ENCODE results near the gene IFRD2.

IFRD2 gene, protein sequence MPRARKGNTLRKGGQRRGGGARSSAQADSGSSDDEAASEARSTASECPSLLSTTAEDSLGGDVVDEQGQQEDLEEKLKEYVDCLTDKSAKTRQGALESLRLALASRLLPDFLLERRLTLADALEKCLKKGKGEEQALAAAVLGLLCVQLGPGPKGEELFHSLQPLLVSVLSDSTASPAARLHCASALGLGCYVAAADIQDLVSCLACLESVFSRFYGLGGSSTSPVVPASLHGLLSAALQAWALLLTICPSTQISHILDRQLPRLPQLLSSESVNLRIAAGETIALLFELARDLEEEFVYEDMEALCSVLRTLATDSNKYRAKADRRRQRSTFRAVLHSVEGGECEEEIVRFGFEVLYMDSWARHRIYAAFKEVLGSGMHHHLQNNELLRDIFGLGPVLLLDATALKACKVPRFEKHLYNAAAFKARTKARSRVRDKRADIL

DNA sequence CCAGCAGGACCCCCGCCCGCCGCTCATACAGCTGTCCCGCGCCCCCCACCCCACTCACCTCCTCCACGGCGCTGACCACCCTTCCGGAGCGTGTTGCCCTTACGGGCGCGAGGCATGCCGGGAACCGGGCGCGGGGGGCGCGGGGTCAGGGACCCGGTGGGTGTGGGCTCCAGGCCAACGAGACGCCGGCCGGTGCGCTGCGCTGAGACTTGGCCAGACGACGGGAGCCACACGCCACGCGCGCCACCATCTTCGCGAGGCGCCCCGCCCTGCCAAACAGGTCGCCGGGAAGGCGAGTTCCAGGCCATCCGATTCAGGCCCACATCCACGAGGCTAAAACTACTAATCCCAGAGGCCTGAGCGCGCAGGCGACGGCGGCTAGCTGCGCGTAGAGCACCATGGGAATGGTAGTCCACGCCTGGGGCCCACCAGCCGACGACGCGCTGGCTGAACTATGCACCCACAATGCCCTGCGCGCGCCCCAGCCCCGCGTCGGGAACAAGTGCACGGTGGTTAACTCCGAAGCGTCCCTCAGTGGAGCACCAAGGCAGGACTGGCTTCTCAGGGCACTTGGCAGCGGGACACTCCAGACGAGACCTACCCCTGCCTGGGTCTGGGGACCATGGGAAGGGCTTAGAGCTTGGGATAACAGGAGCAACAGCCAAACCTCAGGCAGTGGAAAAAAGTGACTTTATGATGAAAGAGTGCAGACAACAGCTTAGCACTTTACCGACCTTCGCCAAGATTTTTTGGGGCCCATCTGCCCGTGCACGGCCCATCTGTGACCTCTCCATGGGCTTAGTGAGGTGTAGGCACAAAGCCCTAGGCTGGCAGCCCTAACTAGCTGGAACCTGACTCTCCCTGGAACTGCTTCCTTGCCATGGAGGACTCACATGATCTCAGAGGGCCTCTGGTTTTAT is at the start of gene IFRD2:
Gene IFRD2 (minus strand): TSS at position 271 of the 920 bp plus-strand sequence. CDS start 155 bp downstream, at position 116.
- peak; percentile 74 to 95 for DNase-seq

DNA sequence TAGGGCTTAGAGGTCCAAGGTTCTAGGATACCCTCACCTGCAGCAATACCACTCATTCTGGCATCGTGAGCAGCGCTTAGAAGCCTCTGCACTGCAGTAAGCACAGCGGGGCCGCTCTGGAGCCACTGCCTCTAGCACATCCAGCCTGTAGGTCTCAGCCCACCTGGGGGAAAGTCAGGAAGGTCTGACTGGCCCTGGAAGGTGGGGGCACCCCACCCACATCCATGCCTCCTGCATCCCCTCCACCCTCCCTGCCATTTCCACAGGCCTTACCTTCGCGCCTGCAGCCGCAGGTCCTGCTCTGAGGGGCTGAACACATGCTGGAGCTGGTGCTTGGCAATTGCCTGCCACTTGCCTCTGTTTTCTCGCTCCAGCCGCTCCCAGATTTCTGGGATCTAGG is 49.3 kb upstream of the IFRD2 start:
- DNase-seq: no peak

DNA sequence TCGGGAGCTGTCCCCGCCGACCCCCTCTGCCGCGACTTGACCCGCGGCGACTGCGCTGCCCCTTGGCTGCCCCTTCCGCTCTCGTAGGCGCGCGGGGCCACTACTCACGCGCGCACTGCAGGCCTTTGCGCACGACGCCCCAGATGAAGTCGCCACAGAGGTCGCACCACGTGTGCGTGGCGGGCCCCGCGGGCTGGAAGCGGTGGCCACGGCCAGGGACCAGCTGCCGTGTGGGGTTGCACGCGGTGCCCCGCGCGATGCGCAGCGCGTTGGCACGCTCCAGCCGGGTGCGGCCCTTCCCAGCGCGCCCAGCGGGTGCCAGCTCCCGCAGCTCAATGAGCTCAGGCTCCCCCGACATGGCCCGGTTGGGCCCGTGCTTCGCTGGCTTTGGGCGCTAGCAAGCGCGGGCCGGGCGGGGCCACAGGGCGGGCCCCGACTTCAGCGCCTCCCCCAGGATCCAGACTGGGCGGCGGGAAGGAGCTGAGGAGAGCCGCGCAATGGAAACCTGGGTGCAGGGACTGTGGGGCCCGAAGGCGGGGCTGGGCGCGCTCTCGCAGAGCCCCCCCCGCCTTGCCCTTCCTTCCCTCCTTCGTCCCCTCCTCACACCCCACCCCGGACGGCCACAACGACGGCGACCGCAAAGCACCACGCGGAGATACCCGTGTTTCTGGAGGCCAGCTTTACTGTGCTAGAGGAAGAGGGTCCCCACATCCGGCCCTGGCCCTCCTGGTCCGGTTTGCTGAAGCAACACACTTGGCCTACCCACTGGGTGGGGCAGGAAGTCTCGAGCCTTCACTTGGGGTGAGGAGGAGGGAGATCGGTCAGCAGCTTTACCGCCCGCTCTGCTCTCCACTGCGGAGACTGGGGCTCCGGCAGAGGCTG is 48.5 kb upstream of the IFRD2 start, which contains the start of gene RASSF1:
Gene RASSF1 (minus strand): TSS at position 389 of the 882 bp plus-strand sequence. CDS start 31 bp downstream, at position 358.
- DNase-seq: no peak

DNA sequence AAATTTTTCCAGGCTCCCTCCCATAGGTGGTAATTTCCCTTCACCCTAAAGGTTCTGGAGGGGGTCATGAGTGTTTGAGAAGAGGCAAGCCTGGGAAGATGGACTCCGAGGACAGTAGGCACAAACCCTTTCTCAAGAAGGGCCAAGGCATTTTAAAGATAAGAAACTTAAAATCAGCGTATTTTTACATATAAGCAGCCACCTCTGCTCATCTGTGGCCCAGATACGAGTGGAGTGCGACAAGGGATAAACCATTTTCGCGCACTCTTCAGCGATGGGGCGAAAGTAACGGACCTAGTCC is 47.9 kb upstream of the IFRD2 start:
- no peak for DNase-seq

DNA sequence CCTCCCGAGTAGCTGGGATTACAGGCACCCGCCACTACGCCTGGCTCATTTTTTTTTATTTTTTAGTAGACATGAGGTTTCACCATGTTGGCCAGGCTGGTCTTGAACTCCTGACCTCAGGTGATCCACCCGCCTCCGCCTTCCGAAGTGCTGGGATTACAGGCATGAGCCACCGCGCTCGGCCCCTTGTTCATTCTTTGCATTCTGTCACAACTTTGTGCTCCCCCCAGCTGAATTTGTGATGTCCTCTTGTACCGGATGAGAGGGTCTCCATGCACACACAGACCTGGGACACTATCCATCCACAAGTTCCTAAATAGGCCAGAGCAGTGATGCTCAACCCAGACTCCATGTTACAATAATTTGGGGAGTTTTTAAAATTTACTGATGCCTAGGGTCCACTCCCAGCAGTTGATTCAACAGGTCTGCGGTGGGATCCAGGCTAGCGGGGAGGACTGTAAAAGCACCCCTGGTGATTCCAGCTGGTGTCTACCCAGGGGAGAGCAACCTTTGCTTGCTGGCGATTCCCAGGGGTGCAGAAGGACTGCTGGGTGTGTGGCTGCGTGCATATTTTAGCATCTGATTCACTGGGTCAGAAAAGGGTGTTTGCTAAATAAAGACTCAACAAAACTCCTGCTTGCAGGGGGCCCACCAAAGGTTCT is 47.4 kb upstream of the IFRD2 start:
- no peak for DNase-seq

DNA sequence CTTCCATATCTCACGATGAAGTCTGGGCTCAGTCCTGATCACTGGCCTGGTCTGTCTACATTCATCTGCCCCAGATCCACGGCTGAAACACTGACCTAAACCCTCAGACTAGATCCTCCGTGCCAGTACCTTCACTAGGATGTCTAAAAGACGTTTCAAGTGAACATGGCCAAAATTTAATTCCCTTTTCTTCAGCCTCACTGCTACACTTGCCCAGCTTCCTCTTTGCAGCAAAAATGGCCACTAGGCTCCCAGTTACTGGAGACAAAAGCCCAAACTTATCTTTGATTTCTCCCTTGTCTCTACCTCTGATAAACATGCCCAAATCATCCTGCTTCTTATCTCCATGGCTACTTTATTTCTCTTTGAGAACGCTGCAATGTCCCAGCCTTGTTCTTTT is 46.7 kb upstream of the IFRD2 start:
- no peak for DNase-seq

DNA sequence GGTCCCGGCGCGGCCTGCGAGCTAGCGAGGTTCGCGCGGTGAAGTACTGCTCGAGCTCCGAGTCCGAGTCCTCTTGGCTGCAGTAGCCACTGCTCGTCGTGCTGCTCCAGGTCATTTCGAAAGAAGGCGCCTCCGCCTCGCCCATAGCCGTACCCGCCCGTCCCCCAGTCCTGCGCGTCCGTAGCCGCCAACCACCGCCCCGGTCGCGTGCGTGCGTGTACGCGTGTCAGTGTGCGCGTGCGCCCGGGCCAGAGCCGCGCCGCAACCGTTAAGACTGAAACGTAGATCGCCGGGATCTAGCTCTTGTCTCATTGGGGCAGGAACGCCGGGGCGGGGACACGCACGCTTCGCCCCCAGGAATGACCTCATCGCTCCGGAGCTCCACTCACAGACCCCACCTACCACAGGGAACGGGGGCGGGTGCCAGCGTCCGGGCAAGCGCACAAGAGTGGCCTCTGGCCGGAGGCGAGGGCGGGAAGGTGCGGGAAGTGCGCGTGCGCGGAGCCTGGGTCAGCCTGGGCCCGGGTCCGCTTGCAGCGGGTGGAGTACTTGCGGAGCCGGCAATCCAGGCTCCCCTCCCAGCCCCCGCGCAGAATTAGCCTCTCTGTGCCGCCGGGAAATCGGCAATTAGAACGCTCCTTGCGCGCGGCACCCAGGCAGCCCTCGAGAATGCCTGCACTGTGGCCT is 45.1 kb upstream of the IFRD2 start:
- DNase-seq: peak; percentile 80 to 95

DNA sequence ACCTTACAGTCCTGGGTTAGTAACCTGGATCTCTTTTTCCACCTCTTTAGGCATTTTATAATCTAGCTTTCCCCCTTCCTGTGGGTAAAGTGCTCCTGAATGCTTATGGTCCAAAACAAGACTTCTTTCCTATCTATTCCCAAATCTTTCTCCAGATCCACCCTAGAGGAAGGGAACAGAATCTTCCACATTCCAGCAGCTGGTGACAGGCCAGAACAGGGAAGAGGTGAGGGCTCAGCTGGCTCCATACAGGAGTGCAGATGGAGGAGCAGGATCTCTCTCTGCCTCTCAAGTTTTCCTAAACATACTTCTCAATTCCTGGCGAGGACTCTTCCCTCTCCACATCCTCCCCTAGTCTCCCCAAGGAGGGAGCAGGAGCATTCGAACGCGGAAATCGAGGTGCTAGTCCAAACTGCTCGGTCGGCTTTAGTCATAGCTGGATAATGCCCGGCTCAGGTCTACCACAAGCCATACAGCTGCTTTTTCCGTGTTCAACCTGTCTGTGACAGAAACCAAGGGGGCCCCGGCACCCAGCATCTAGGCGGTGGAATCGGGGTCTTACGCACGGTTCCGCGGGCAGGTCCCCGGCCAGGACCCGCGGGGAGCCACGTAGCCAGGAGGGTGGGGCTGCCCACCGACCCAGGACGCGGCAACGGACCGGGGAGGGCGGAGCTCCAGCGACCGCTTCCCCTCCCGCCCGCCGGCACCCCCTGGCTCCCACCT is 44.4 kb upstream of the IFRD2 start:
- no peak for DNase-seq

DNA sequence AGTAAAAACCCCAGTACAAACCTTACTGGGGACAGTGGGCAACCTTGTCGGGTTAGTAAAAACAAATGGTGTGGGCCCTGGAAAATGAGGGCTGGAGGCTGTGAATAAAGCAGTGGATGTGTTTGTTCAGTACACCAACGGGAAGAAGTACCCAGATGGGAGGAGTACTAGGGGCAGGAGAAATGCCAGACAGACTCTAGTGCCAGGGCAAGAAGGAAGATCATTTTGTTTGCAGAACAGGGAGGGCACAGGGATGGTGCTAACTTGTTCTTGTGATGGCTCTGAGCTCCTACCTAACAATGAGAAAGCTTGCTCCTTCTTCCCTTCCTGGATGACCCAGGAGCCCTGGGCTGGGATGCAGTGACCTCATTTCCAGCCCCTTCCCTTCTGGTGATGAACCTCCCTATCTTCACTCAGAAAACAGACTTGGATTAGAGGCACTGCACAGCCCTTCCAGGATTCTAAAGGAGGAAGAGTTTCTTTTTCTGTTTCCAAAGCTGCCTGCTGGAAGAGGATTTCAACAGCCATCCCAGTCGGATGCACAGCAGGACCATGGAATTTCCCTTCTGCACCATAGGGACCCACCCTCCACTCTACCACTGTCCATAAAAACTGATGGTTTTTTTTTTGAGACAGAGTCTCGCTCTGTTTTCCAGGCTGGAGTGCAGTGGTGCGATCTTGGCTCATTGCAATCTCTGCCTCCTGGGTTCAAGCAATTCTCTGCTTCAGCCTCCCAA is 42.3 kb upstream of the IFRD2 start:
- DNase-seq: no peak

DNA sequence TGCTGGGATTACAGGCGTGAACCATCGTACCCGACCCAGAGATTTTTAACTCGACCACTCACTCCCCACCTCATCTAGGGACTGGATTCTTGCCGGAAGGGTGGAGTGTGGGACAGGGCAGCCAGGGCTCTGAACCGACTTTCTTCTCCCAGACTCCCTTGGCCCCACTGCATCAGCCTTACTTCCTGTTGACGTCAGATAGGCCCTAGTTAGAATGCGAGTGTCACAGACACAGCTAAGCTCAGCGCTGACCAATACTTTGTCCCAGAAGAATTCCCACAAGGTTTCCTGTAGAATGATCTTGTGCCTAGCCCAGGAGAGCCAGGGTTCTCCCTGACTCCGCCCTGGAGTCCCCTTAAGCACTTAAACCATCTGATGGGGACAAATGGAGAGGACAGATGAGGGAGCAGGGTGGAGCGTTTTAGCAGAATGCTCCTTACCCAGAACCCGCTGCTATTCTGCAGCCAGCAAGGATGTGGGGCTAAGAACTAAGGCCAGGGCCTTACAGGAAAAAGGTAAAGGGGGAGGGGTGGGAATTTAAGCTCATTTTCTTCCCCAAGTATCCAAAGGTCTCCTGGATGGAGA is 41.6 kb upstream of the IFRD2 start:
- DNase-seq: no peak

DNA sequence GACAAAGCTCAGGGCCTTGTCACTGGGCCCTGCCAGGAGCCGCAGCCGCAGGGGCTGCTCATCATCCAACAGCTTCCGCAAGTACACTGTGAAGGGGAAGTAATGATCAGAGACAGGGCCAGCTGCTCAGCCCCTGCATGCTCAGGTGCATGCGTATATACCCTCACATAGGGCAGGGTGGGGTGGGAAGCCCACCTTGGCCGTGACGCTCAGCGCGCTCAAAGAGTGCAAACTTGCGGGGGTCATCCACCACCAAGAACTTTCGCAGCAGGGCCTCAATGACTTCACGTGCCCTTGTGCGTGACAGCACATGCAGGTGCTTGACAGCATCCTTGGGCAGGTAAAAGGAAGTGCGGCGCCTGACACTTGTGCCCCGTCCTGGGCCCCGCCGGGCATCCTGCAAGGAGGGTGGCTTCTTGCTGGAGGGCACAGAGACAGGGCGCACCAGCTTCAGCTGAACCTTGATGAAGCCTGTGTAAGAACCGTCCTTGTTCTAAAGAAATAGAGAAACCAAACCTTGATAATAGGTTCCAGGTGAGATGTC is 39.2 kb upstream of the IFRD2 start:
- no peak for DNase-seq

DNA sequence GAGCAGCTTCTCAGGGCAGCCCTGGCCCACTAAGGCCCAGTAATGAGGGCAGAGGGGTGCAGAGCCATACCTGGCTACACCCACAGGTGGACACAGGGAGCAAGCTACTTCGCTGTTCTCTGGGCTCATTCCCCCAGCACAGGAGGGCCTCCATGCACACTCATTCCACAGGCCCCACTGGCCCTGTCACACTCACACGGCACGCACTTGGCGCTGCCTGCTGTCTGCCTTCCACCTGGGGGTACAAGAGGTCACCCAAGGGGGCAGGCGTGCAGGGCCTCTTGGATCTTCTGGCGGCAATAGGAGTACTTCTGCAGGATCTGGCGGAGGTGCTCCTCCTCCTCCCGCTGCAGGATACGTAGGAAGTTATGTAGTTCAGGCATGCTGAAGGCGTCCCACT is 38.1 kb upstream of the IFRD2 start:
- DNase-seq: no peak

DNA sequence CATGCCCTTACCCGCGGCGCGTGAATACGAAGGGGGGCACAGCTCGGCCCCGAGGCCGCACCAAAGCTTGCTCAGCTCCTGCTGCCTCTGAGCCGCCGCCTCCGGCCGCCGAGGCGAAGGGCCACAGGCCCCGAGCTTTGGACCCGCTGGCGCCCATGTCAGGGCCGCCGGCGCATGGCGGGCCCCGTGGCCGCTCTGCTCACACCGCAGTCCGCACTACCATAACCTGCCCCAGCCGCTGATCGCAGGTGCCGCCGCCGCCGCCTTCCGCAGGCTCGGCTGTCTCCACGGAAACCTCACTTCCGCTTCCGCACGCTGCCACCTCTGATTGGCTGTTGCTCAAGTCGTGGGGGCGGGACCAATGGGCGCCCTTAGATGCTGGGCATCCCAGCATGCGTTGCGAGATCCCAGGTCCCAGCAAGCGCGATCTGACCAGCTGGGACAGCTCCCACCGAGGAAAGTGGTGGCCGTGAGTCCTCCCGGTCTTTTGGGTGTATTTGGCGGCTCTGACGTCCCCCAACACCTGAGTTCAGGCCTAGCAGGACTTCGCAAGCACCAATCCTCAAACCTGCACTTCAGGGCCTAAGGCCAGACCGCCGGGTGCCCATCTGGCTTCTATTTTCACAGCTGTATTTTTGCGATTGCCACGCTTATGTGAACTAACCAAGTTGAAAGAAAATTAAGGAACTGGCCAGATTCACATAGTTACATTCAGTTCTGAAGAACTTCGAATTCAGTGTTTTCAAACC is 35.9 kb upstream of the IFRD2 start, which contains the start of gene TUSC2:
Gene TUSC2 (minus strand): TSS at position 281 of the 749 bp plus-strand sequence. CDS start 124 bp downstream, at position 157.
- DNase-seq: peak; percentile 31 to 93

DNA sequence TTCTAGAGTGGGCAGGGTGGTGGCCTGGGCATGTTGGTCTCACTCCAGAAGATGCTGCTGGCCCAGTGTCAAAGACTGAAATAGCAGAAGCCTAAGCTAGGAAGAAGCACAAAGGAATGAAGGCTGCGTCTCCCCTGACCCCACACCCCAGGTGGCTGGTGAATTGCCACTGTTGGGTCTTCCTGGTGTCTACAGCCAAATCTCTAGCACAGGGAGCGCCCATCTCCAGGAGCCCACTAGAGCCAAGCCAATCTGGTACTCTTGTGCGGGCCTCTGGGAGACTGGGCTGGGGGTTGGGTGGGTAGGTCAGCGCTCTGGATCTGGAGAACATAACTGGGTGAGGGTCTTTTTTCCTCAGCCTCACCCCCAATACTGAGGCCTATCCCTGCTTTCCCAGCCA is 34.9 kb upstream of the IFRD2 start:
- no peak for DNase-seq

DNA sequence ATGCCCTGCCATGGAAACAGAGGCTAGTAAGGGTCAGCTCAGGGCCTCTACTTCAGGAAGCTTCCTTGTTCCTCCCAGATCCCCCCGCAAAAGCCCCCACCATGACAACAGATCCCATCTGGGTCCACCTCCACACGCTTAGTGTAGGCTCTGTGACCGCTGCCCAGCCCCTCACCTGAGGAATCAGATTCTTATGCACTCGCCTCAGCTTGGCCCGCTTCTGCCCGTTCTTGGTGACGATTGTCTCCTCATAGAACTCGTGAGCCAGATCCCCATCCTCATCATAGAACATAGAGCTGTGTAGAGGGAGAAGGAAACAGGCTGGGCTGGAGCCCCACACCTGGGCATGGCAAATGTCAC is 33.9 kb upstream of the IFRD2 start:
- DNase-seq: no peak

DNA sequence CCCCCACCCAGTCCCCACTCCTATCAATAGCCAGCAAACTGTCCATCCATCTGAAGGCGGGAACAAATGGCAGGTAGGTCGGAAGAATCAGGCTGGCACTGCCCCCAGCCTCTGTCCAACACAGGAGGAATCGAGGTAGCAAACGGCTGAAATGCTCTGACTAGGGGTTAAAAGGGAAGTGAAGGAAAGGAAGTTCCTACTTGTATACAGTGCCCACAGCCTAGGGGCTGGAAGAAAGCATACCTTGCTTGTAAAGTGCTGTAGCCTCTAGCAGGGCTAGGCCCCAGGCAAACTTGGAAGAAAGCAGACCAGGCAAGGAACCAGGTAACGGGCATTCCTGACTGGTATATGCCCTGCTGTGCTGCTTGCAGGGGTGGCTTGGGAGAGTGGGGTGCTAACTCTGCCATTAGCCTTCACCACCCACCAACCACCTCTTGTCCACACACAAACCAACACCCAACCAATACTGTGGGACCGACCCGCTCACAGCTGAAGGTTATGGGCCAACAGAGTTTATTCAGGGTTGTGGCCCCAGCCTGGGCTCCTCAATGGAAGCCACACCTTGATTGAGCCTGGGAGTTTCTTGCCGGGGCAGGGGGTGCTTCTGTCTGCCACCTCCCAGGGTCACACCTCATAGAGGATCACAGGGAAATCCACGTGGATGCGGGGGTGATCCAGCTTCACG is 33.4 kb upstream of the IFRD2 start:
- DNase-seq: no peak

DNA sequence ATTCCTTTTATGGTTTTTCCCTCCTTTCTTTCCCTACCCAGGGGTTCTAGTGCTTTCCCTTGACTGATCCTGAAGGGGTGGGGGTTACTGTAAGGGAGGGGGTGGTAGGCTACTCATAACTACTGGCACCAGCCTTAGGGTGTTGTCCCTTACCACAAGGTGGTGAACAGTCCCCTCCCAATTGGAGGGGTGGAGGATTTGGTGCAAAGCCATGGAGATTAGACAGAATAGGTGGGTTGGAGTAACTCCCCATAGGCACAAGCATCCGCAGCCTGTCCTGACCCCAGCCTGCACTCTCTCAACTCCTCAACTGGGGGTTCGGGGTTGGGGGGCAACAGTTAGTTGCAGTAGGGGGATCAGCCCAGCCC is 32.9 kb upstream of the IFRD2 start:
- no peak for DNase-seq
